AG04449 (cell line): Measurements from ENCODE around the gene RBM38.

ENCODE experiments used
- CTCF ChIA-PET: fragments of 350-600 bp; formaldehyde crosslinking; extraction: SDS; loops from one replicate; lab custom pipeline; 2021; ENCODE audit warnings: antibody characterized with exemption; lab: Yijun Ruan, JAX
- POLR2A ChIA-PET: fragments of 400-600, 350-600 bp; formaldehyde crosslinking; extraction: SDS; loops from one replicate; lab custom pipeline; 2020; ENCODE audit warnings: antibody characterized with exemption, inconsistent platforms; lab: Yijun Ruan, JAX
- DNase-seq: peaks from one replicate; pipeline ENCODE4 v3.0.0-alpha.2; 2010; ENCODE audit warnings: low read depth, low spot score
- H3K4me3 ChIP-seq: 2 replicates; pipeline ENCODE4 v1.5.1; 2011; ENCODE audit warnings: low read depth, mild to moderate bottlenecking, control low read depth, low read length
- CTCF ChIP-seq: IDR thresholded peaks from one replicate; pipeline ENCODE4 v1.5.1; 2011; ENCODE audit warnings: mild to moderate bottlenecking, moderate library complexity, low read length, control low read depth, inconsistent platforms; ENCODE audit not compliant: insufficient read depth; ENCODE audit errors: missing control alignments

The RBM38 gene

GRCh38 chr20:57404419-57405072, 13.3 kb downstream of the RBM38 start:
- ChIA-PET POLR2A (no interaction called here), CTCF (no interaction called here)
- no peak for DNase-seq
- TF ChIP-seq CTCF, result no peak
- no peak overlapping the region for H3K4me3 ChIP-seq

GRCh38 chr20:57405236-57406016, 14.2 kb downstream of the RBM38 start:
- no peak for TF ChIP-seq CTCF
- POLR2A ChIA-PET, result no interaction called here
- CTCF ChIA-PET, result no interaction called here

GRCh38 chr20:57407541-57407956, 16.4 kb downstream of the RBM38 start:
- H3K4me3 ChIP-seq, result no peak overlapping the region
- no peak for TF ChIP-seq CTCF
- POLR2A ChIA-PET, result no interaction called here
- CTCF ChIA-PET, result no interaction called here
- DNase-seq, result no peak

More at GRCh38 chr20:57405236-57406016, 14.2 kb downstream of the RBM38 start:
- DNase-seq, result no peak
- H3K4me3 ChIP-seq, result no peak overlapping the region

DNA sequence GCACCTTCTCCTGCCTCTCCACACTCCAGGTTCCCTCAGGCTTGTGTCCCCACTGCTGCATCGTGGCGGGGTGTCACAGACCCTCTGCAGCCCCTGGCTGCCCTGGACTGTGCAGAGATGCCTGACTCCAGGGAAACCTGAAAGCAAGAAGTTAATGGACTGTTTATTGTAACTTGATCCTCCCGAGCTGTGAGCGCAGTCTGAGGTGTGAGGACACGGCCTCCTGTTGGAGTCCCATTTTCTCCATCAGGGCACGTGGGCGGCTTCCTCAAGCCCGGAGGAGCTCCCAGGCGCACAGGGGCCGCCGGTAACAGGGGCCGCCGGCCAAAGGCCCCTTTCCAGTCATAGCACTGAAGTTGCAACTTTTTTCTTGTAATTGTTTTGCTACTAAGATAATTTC, 16.9 kb downstream of the RBM38 start:
- ChIA-PET CTCF (no interaction called here), POLR2A (no interaction called here)
- no peak for DNase-seq
- no peak overlapping the region for H3K4me3 ChIP-seq
- no peak for TF ChIP-seq CTCF

DNA sequence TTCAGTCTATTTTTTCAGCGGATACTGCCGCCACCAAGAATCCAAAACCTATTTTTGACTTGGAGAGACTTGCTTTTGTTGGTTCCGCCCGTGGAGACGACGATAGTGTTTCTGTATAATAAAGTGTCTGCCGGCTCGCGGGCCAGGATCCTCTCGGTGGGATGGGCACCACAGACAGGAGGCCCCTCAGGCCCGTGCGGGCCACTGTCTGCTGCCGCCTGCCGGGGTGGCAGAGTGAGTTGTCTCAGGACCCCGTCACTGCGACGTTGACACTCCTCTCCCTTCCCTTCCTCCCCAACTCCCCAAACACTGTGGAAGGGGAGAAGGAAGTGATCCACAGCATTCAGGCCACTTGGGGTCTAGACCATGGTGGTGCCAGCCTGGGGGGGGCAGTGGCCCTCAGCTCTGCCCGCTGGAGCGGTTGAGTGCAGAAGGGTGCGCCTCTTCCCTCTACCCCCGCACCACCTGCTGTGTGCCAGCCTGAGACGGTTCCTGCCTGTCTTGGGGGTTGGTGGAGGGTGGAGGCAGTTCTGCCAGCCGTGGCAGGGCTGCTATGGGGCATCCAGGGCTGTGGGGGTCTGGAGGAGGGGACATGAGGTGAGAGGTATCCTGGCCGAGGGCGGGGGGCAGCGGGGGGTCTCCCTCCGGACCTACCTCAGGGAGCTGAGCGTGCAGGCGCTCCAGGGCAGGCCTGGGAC, 17.5 kb downstream of the RBM38 start:
- ChIA-PET POLR2A (no interaction called here), CTCF (interaction anchor here (0.9 kb wide), 1 partner anchor 27 kb away, joined by 4 read pairs; no protein-coding TSS in a partner anchor)
- no peak overlapping the region for H3K4me3 ChIP-seq
- TF ChIP-seq CTCF, result no peak
- DNase-seq, result no peak

DNA sequence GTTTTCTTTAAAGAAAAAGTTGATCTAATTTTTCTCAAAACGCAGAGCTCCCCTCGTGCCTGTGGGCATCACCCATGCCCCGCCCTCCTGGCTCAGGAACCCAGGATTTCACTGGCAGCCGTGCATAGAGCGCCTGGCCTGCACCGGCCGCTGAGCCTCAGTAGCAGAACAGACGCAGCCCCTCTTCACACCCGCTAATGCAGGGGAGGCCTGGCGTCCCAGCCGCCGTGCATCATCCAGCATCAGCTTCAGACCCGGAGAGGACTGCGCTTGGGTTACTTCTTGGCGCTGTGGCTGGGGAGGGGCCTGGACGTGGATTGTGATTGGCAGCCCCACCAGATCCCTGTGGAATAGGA, 18.1 kb downstream of the RBM38 start:
- CTCF ChIA-PET, result interaction anchor here (0.9 kb wide), 1 partner anchor 27 kb away, joined by 4 read pairs; no protein-coding TSS in a partner anchor

More for the DNA sequence above, 18.1 kb downstream of the RBM38 start:
- TF ChIP-seq CTCF, result no peak
- DNase-seq, result no peak
- POLR2A ChIA-PET, result no interaction called here
- no peak overlapping the region for H3K4me3 ChIP-seq
